Stimulated activated CD4-positive, alpha-beta T cell treated with anti-CD3 and anti-CD28 coated beads, Interleukin-4, amount 100 ng/mL, for 1 hour (primary cell): ENCODE data around the gene MEGF9.
A peak's percentile ranks its signal among the peaks of the same experiment; 100 is the strongest.
"Not testable (repeated sequence)": the region's sequence is repeated elsewhere in the genome, so short reads cannot be mapped to it uniquely, and the experiment has no call there.

Experiments
- DNase-seq: peaks from one replicate; pipeline ENCODE4 v3.0.0-alpha.2; 2020

Gene MEGF9

DNA sequence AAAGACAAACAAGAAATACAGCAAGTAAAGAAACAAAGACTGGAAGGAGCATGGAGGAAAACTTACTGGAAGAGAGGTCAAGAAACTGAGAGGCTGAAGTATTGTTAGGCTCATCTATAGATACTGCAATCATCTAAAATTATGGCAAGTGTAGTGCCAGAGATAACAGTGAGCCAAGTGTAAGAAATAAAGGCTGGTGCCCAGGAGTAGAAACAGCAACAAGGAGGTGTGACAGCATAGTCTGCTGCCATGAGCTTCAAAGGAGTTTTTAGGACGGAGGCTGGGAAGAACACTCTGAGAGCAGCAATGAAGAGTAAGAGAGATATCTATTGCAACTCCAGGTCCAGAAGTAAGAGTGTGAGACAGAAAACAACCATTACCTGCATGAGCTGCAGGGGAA is 60.5 kb downstream of the MEGF9 start:
- no peak for DNase-seq

DNA sequence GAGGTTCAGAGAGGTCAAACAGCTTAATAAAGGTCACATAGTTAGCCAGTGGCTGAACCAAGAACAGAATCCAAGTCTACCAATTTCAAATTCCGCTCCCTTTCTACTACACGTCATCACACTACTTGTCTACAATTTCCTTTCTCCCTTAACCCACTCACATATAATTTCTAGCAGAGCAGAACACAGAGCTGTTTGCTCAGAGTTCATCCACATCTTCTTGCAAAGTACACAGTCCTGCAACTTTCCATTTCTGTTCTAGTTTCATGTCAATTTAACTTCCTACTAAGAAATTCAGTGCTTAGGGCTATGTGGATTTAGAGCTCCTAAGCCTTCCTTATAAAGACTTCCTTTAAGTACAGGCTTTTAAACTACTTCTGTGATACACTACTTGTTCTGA is 61.3 kb downstream of the MEGF9 start:
- DNase-seq, result no peak

DNA sequence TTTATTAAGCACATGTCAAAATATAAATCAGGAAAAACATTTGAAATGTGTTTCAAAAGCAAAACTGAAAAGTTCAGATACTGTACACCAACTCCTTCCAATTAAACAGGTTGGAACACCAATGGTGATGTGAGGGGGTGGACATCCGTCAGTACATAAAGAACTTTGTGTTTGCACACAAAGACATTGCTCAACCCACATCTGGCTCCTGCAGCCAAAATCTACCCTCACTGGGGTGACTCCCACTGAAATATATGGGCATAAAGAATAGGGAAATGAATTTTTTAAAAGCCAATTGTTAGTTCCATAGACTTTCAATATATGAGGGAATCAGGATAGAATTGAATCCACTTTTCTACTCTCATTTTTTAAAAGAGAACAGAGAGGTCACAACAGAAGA is 63.9 kb downstream of the MEGF9 start:
- DNase-seq, result no peak

DNA sequence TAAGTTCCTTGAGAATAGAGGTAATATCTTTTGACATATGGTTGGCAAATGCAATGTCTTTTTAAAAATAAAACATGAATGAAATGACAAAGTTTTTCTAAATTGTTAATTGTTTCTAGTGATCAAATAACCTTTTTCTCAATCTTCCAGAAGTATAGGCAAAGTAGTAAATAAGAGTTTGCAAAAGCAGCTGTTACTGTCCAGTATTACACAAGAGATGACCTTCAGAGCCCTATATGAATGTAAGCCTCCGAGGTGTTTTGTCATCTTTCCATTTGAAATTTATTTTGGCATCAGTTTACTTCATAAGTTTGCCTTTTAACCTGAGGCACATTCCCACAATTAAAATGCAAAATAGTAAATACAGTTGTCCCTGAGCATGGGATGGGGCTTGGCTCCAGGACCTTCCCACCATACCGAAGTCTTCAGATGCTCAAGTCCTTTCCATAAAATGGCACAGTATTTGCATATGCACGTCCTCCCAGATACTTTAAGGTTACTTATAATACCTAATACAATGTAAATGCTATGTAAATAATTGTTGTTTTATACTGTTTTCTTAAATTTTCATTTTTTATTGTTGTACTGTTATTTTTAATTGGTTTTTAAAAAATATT is 65.6 kb downstream of the MEGF9 start:
- DNase-seq, result no peak

DNA sequence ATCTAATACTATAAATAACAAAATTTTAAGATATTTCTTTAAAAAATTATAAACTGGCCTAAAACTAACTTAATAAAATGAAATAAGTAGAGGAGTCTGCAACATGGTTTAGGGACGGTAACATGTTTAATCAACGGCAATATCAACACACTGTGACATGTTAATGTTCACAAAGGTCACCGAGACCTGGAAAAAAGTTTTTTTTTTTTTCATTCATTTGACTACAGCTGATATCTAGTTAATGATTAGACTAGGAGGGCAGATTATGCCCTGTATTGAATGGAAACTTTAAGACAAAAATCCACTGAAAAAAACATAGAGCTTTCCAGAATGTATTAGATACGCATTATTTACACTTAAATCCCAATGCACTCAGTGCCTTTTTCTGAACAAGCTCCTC is 67.3 kb downstream of the MEGF9 start:
- DNase-seq, result no peak

DNA sequence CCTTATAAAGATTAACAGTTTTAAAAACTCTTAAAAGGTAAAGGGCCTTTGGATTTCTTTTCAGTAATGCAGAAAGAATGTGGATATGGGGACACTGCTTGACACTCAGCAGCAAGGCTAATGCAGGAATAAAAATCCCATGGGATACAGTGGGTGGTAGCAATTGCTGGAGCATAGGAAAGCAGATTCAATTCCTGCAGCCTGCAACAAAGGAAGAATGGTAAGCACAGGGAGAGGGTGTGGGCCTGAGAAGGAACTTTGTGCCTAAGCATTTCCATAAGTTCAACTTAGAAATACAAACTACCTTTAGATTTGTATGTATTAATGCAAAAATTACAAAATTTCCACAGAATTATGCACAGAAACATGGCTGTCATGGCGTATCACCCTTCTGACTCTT is 68.5 kb downstream of the MEGF9 start:
- no peak for DNase-seq

DNA sequence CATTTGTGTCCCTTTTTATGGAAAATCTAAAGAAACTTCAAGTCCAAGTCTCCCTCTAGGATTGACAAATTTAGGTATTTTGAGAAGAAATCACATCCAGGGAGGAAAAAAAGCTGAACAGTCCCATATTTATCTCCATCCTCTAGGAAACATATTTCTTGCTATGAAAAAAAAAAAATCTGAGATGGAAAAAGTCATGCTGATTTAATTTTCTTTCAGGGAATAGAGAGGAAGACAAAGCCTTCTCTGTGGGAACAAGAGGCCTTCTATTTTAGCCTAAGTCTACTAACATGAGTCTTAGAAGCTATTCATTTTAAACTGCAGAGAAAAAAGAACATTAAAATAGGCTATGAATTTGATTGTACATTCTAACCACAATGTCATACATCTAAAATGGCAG is 71.2 kb downstream of the MEGF9 start:
- DNase-seq, result no peak

DNA sequence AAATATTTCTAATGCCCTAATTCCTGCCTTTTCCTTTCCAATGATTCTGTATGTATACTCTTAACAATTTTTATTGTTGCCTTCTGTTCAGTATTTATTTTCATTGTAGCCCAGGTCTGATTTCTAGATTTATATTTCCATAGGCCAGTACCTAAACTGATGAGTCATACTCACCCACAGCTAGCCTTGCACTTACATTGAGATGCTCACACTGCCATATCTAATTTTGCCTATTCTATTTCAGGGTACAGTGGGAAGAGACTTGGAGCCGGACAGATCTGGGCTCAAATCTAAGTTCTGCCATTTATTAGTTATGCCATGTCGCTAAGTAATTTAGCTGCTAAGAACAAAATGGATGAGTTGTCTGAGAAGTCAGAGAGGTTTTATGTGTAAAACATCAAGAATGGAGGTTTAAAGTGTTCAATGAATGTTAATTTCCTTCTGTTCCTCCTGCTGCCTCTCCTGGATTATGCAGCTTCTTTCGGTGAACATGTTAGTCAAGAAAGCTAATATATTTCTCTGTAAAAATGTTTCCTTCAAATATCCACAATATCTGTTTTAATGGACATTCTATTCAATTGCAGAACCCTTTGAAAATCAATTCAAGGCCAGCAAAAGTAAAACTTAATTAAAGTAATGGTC is 72.0 kb downstream of the MEGF9 start:
- DNase-seq, result no peak

DNA sequence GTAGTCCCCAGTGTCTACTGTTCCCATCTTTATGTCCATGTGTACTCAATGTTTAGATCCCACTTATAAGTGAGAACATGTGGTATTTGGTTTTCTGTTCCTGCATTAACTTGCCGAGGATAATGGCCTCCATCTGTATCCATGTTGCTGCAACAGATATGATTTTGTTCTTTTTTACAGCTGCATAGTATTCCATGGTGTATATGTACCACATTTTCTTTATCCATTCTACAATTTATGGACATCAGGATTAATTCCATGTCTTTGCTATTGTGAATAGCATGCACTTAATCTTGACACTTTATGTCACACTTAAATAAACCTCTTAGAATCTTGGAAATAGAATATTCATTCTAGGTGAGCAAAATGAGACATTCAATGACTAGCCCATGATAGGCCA is 73.4 kb downstream of the MEGF9 start:
- not testable (repeated sequence) for DNase-seq

DNA sequence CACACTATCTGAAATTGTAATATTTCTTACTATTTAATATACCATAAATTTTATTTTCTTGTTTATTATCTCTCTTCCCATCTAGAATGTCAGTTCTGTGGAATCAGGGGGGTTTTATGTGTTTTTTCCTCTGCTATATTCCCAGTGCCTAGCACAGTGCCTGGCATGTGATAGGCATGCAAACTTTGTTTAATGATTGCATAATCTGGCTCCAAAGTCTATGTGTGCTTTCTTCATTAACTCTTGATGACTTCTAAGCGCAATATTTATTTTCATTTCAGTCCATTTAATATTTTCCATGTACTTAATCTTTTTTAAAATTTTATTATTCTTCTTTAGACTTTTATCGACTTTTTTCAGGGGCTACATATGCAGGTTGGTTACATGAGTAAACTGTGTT is 73.9 kb downstream of the MEGF9 start:
- no peak for DNase-seq

DNA sequence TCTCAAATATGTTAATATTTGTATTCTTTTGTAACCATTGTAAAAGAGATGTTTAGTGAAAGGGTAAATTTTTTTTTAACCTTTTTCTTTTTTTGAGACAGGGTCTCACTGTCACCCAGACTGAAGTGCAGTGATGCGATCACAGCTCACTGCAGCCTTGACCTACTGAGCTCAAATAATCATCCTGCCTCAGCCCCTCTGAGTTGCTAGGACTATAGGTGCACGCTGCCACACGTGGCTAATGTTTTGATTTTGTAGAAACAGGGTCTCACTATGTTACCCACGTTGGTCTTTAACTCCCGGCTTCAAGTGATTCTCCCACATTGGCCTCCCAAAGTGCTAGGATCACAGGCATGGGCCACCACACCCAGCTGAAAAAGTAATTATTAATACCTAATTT is 76.4 kb downstream of the MEGF9 start:
- no peak for DNase-seq

DNA sequence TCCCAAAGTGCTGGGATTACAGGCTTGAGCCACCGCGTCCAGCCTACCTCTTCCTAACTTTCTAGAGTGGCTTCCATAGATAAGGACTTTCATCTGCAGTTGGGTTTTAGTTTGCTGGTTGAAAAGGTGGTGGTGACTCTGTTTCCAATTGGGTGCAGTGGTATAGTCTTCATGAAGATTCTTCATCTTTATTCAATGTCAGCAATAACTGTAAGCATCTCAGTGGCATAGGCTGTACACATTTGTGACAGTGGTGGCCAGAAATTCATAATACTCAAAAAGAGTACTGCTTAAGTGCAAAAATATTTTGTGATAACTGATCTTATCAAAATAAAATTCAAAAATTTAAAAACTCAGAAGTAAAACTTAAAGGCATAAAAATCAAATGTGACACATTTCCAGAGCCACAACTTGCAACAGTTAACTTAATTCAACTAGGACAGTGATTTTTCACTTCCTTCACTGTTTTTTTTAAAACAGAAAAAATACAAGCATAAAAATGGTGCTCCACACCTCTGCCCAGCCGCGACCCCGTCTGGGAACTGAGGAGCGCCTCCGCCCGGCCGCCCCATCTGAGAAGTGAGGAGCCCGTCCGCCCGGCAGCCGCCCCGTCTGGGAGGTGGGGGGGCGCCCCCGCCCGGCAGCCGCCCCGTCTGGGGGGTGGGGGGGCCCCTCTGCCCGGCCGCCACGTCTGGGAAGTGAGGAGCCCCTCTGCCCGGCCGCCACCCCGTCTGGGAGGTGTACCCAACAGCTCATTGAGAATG is 77.9 kb downstream of the MEGF9 start:
- DNase-seq, result no peak

DNA sequence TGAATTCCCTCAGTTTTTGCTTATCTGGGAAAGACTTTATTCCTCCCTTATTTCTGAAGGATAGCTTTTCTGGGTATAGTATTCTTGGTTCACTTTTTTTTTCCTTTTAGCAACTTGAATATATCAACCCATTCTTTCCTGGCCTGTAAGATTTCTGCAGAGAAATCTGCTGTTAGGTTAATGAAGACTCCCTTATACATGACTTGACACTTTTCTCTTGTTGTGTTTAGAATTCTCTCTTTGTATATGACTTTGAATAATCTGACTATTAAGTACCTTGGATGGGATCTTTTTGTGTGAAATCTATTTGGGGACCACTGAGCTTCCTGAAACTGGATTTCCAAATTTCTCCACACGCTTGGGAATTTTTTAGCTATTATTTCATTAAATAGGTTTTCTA is 79.3 kb downstream of the MEGF9 start:
- DNase-seq, result no peak

DNA sequence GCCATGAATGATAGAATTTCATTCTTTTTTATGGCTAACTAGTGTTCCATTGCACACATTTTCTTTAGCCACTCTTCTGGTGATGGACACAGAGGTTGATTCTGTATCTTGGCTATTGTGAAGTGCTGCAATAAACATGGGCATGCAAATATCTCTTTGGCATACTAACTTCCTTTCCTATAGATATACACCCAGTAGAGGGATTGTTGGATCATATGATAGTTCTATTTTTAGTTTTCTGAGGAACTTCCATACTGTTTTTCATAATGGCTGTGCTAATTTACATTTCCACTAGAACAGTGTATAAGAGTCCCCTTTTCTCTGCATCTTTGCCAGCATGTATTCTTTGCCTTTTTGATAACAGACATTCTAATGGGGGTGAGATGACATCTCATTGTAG is 83.9 kb downstream of the MEGF9 start:
- no peak for DNase-seq

DNA sequence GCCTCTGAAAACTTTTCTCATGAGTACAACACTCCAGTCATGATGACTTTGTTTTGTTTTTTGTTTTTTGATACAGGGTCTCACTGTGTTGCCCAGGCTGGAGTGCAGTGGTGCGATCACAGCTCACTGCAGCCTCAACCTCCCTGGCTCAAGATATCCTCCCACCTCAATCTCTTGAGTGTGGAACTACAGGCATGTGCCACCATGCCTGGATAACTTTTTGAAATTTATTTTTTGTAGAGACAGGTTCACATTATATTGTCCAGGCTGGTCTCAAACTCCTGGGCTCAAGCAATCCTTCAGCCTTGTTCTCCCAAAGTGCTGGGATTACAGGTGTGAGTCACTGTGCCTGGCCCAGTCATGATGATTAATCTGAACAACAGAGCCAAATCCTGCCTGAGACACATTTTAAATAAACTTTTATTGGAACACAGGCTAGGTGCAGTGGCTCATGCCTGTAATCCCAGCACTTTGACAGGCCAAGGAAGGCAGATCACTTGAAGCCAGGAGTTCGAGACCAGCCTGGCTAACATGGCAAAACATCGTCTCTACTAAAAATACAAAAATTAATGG is 85.3 kb downstream of the MEGF9 start:
- not testable (repeated sequence) for DNase-seq

DNA sequence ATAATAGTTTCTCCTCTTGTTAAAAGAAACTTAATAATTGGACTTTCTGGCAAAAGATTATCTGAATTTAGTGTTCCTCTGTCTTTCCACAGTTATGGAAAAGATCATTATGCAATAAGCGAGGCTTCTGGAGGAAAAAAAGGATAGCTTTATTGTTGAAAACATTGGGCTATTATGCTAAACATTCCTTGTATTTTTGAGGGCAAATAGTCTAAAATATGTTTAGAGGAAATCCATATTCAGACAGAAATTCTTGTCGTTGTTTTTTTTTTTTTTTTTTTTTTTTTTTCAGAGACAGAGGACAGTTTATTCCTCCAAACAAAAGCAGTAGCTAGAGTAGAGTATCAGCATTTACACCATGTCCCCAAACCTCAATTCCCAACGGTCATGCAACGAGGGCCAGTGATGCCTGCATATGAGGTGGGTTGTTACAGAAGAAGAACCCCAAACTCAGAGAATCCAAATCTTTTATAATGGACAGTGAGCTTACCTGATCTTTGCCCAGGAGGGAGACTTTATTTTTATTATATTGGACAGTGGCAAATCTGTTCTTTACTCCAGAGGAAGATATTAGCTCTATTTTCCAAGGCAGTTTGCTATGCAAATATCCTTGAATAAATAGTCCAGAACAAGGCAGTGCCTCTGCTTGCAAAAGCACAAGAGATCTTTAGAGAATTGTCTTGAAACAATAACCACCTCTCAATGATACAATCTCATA is 85.9 kb downstream of the MEGF9 start:
- no peak for DNase-seq

DNA sequence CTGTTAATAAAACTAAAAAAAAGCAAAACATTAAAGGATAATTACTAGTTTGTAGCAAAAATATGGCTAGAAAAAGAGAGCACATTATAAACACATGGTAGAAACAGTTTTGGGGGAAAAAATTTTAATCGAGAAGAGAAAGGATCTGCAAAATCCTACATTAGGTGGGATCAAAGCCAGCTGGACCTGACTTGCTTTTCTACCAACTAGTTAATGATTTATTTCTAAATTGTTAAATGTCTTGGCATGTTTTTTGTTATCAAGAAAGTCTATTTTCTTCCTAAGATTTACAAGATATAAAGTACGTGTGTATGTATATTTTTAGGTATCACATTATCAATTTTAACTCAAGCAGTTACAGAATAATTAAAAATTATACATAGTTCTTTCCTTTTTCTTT is 87.2 kb downstream of the MEGF9 start:
- DNase-seq, result no peak

DNA sequence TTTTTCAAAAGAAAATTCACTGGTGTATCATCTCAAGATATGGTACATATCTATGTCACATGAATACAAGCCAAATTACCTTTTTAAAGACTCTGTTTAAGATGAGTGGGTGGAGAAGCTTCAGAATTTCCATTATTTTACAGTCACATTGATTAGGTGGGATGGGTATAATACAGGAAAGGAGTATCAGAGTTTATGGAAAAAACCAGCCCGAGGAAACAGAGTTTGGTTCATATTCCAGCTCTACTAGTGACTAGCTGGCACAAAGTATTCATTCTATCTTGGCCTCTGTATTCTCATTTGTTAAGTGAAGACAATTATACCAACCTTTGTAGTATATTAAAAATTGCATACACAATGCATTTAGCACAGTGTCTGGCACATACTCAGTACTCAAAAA is 87.8 kb downstream of the MEGF9 start:
- no peak for DNase-seq

DNA sequence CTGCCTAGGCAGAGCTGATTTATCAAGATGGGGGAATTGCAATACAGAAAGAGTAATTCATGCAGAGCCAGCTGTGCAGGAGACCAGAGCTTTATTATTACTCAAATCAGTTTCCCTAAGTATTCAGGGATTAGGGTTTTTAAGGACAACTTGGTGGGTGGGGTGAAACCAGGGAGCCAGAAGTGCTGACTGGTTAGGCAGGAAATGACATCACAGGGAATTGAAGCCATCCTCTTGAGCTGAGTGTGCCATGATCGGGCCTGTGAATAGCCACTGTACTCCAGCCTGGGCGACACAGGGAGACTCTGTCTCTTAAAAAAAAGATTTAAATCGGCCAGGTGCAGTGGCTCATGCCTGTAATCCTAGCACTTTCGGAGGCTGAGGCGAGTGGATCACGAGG is 89.0 kb downstream of the MEGF9 start:
- no peak for DNase-seq

DNA sequence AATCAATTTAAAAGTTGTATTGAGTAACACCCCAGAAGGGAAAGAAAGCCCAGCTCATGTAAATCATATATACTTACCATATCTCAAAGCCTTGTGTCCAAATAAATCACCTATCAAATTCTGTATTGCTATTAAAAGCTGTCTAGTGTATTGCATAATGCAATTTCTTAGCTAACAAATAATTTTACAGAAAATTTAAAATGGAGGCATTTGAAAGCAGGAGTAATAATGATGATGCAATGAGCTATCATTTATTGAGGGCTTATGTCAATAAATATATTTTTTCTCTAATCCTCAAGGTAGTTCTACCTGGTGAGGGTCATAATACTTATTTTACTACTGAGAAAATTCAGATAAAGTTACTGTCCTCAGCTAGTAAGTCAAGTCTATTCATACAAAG is 91.5 kb downstream of the MEGF9 start:
- no peak for DNase-seq

DNA sequence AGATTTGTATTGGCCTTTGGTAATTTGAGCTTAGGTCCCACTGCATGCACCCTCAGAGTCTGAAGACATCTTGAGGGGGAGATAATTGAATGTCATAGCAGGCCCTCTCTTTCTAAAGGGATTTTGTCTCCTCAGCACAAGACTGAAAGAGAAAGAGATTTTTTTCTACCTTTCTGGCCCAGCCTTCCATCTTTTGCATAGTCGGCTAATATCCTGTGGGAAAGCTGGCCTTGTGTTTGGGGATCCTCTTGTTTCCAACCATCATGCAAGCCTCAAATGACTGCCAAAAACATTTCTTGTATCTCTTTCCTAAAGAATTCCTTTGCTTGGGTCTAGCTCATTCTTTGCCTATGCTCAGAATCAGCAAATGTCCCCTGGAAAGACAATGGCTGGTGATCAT is 92.3 kb downstream of the MEGF9 start:
- DNase-seq, result no peak

DNA sequence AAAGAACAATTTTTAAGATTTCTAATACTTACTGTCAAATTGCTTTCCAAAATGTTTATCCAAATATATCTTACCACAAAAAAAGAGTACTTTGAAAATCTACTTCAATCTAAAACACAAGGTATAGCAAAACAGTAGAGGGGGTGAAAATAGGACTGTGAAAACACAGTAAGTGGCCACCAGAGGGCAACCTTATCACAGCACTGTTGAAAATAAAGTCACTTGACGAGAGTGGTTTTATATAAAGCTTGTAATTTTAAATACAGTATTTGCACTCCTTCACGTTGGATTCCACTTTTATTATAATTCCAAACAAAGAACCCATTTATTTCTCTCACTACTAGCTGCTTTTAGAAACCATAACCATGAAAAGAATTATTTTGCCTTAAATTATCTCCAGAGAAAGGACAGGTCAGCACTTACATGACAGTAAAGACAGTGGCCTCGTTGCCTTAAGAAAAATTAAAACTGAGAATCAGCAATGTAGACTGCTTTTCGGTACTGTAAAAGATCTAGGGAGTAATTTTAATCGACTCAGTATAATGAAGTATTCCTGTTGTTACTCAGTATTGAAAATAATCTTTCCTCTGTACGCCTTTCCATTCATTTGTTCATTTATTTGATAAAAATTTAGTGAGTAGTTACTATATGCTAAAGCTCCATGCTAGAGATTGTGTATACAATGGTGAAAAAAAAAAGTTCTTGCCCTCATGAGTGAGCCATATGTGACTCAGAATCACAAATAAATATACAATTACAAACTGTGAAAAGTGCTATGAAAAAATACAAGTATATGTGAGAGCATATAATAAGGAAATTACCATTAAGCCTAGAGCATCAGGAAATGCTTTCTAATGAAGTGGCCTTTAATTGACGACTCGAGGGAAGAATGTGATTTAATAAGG is 94.3 kb downstream of the MEGF9 start:
- peak; percentile 38 for DNase-seq
